K562 treated with DMSO at 1 percent for 24 hours (cell line): ENCODE measurements around the gene OR51B6. TPM values are rescaled to one million over a fixed set of nuclear protein-coding genes. Genes with fewer than 3 reads are reported as not detected.

Source experiments
- total RNA-seq: library from RNA; unstranded; fragments of 300-600 nt; gene quantifications from 2 replicates; pipeline ENCODE4 v1.2.3, GENCODE V29; 2022; ENCODE audit warnings: low read depth; ENCODE audit not compliant: insufficient read depth

Gene OR51B6
- total RNA-seq, result not detected in 2 replicates

GRCh38 chr11:5351208-5351607, at the start of gene OR51B6:
Gene OR51B6 (plus strand): TSS chr11:5351508. CDS start chr11:5351508, 0 bp downstream.

GRCh38 chr11:5301846-5302245, 49.5 kb upstream of the OR51B6 start, which contains the start of gene OR51B4:
Gene OR51B4 (minus strand): TSS chr11:5301946. CDS start chr11:5301946, 0 bp downstream.

GRCh38 chr11:5324197-5324596, 27.1 kb upstream of the OR51B6 start, which contains the start of gene OR51B2:
Gene OR51B2 (minus strand): TSS chr11:5324297. CDS start chr11:5324297, 0 bp downstream.

GRCh38 chr11:5343474-5344335, 7.6 kb upstream of the OR51B6 start, which contains the start of gene OR51B5:
Gene OR51B5 (minus strand): TSS chr11:5343524. CDS start chr11:5343524, 0 bp downstream.

GRCh38 chr11:5383576-5383975, 32.3 kb downstream of the OR51B6 start, which contains the start of gene OR51M1:
Gene OR51M1 (plus strand): TSS chr11:5383812. CDS start chr11:5389399, 5,587 bp downstream.

Other genes with a start within 250 kb of the OR51B6 start
- not detected in 2 replicates for gene OR52A5, start 213.2 kb upstream of the OR51B6 start, total RNA-seq
- gene OR52A1, start 196.8 kb upstream of the OR51B6 start, total RNA-seq, result not detected in 2 replicates
- gene OR51V1, start 150.8 kb upstream of the OR51B6 start, total RNA-seq, result not detected in 2 replicates
- gene HBB, start 124.4 kb upstream of the OR51B6 start, total RNA-seq, result not detected in 2 replicates
- 10.4 and 12.5 TPM in 2 replicates for gene HBD, start 117.0 kb upstream of the OR51B6 start, total RNA-seq
- gene HBG1, start 101.7 kb upstream of the OR51B6 start, total RNA-seq, result 397 and 400 TPM in 2 replicates
- 1,595 and 1,633 TPM in 2 replicates for gene HBG2, start 96.7 kb upstream of the OR51B6 start, total RNA-seq
- 959 and 977 TPM in 2 replicates for gene HBE1, start 81.6 kb upstream of the OR51B6 start, total RNA-seq
- 35.4 and 49.8 TPM in 2 replicates for gene OR51B4, start 49.6 kb upstream of the OR51B6 start, total RNA-seq
- 3.0 and 3.1 TPM in 2 replicates for gene OR51B2, start 27.2 kb upstream of the OR51B6 start, total RNA-seq
- gene OR51B5, start 8.0 kb upstream of the OR51B6 start, total RNA-seq, result 36.2 and 41.7 TPM in 2 replicates
- gene OR51M1, start 32.3 kb downstream of the OR51B6 start, total RNA-seq, result not detected in 2 replicates
- gene OR51Q1, start 70.6 kb downstream of the OR51B6 start, total RNA-seq, result not detected in 2 replicates
- not detected in 2 replicates for gene OR51I1, start 90.0 kb downstream of the OR51B6 start, total RNA-seq
- not detected in 2 replicates for gene OR51I2, start 97.8 kb downstream of the OR51B6 start, total RNA-seq
- gene OR52D1, start 137.2 kb downstream of the OR51B6 start, total RNA-seq, result 0.61 TPM in 1 of 2 replicates, not detected in the other
- gene UBQLN3, start 158.4 kb downstream of the OR51B6 start, total RNA-seq, result not detected in 2 replicates
- 0.80 TPM in 1 of 2 replicates, not detected in the other for gene UBQLNL, start 165.2 kb downstream of the OR51B6 start, total RNA-seq
- not detected in 2 replicates for gene OR52H1, start 197.0 kb downstream of the OR51B6 start, total RNA-seq
- not detected in 2 replicates for gene OR52B6, start 229.4 kb downstream of the OR51B6 start, total RNA-seq
- gene TRIM6, start 245.1 kb downstream of the OR51B6 start, total RNA-seq, result 19.3 and 20.1 TPM in 2 replicates